Measurements from ENCODE around the gene AHSP.

The AHSP gene

GRCh38 chr16:31489298-31489564 is 38.5 kb upstream of the AHSP start:
- DNase-seq (ENCODE audit: low spot score) = no peak
- in situ Hi-C loops (cut with MboI; ENCODE audit: low pct_unique_long_range_greater_than_20kb, low sequenced_read_pairs, unreplicated experiment) = no loop called here
- TF ChIP-seq, protein P1, sequence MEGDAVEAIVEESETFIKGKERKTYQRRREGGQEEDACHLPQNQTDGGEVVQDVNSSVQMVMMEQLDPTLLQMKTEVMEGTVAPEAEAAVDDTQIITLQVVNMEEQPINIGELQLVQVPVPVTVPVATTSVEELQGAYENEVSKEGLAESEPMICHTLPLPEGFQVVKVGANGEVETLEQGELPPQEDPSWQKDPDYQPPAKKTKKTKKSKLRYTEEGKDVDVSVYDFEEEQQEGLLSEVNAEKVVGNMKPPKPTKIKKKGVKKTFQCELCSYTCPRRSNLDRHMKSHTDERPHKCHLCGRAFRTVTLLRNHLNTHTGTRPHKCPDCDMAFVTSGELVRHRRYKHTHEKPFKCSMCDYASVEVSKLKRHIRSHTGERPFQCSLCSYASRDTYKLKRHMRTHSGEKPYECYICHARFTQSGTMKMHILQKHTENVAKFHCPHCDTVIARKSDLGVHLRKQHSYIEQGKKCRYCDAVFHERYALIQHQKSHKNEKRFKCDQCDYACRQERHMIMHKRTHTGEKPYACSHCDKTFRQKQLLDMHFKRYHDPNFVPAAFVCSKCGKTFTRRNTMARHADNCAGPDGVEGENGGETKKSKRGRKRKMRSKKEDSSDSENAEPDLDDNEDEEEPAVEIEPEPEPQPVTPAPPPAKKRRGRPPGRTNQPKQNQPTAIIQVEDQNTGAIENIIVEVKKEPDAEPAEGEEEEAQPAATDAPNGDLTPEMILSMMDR (IDR thresholded peaks at IDR 0.05; ENCODE audit: extremely low read depth, insufficient read depth, missing control alignments) = no peak

- no peak for DNase-seq (ENCODE audit: low spot score)
- TF ChIP-seq, protein P1 (IDR thresholded peaks at IDR 0.05; ENCODE audit: extremely low read depth, insufficient read depth, missing control alignments) = no peak
- in situ Hi-C loops (cut with MboI; ENCODE audit: low pct_unique_long_range_greater_than_20kb, low sequenced_read_pairs, unreplicated experiment) = no loop called here
Measured at GRCh38 chr16:31489616-31490584, 37.8 kb upstream of the AHSP start.

GRCh38 chr16:31491778-31492418 is 35.8 kb upstream of the AHSP start:
- no peak for DNase-seq (ENCODE audit: low spot score)
- TF ChIP-seq, protein P1 (IDR thresholded peaks at IDR 0.05; ENCODE audit: extremely low read depth, insufficient read depth, missing control alignments) = no peak
- in situ Hi-C loops (cut with MboI; ENCODE audit: low pct_unique_long_range_greater_than_20kb, low sequenced_read_pairs, unreplicated experiment) = no loop called here

- no peak for DNase-seq (ENCODE audit: low spot score)
- TF ChIP-seq, protein P1 (IDR thresholded peaks at IDR 0.05; ENCODE audit: extremely low read depth, insufficient read depth, missing control alignments) = no peak
- in situ Hi-C loops (cut with MboI; ENCODE audit: low pct_unique_long_range_greater_than_20kb, low sequenced_read_pairs, unreplicated experiment) = no loop called here
Measured at GRCh38 chr16:31493506-31494125, 34.1 kb upstream of the AHSP start.

DNA sequence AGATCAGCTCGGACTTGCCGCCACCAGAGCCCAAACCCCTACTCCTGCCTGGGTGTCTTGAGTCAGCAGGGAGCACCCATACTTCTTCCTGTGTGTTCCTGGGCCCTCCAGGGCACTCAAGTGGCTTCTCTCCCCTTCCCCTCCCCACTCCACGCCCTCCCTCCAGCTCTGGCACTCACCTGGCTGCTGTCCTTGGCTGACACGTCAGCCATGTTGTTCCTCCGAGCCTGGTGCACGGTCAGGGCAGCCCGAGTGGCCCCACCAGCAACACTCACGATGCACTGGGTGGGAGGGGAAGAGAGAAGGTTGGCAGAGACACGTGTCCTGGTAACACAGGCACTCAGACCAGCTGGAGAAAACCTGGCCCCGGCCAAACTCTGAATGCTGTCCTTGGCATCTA is 31.0 kb upstream of the AHSP start:
- in situ Hi-C loops (cut with MboI; ENCODE audit: low pct_unique_long_range_greater_than_20kb, low sequenced_read_pairs, unreplicated experiment) = no loop called here
- TF ChIP-seq, protein P1 (IDR thresholded peaks at IDR 0.05; ENCODE audit: extremely low read depth, insufficient read depth, missing control alignments) = no peak
- DNase-seq (ENCODE audit: low spot score) = no peak

- in situ Hi-C loops (cut with MboI; ENCODE audit: low pct_unique_long_range_greater_than_20kb, low sequenced_read_pairs, unreplicated experiment) = no loop called here
- TF ChIP-seq, protein P1 (IDR thresholded peaks at IDR 0.05; ENCODE audit: extremely low read depth, insufficient read depth, missing control alignments) = no peak
- no peak for DNase-seq (ENCODE audit: low spot score)
Measured at GRCh38 chr16:31498493-31498892, 29.2 kb upstream of the AHSP start.

All from GM13977 (cell line).